Measurements from ENCODE around the gene PPP1R1C.

GRCh38 chr2:182165202-182165601 is 179.5 kb downstream of the PPP1R1C start:
- TF ChIP-seq, protein P1, sequence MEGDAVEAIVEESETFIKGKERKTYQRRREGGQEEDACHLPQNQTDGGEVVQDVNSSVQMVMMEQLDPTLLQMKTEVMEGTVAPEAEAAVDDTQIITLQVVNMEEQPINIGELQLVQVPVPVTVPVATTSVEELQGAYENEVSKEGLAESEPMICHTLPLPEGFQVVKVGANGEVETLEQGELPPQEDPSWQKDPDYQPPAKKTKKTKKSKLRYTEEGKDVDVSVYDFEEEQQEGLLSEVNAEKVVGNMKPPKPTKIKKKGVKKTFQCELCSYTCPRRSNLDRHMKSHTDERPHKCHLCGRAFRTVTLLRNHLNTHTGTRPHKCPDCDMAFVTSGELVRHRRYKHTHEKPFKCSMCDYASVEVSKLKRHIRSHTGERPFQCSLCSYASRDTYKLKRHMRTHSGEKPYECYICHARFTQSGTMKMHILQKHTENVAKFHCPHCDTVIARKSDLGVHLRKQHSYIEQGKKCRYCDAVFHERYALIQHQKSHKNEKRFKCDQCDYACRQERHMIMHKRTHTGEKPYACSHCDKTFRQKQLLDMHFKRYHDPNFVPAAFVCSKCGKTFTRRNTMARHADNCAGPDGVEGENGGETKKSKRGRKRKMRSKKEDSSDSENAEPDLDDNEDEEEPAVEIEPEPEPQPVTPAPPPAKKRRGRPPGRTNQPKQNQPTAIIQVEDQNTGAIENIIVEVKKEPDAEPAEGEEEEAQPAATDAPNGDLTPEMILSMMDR (IDR thresholded peaks at IDR 0.05) = no peak
- TF ChIP-seq POLR2A (IDR thresholded peaks at IDR 0.05) = no peak
